ENCODE data around the gene HAPLN3. TPM values are rescaled to one million over a fixed set of nuclear protein-coding genes. Genes with fewer than 3 reads are reported as not detected.

Gene HAPLN3
- total and polyA plus RNA-seq, 11 donors, result 1.2 to 32.9 (median 3.3) TPM

- 80 to 82% (median 80%) methylated on average over 8 to 20 of the region's 20 CpGs; no CpG with 5 or more reads in 1 of the 4 donors for WGBS, 4 donors
- TF ChIP-seq POLR2A (IDR thresholded peaks at IDR 0.05), result no peak
- TF ChIP-seq, protein P1, sequence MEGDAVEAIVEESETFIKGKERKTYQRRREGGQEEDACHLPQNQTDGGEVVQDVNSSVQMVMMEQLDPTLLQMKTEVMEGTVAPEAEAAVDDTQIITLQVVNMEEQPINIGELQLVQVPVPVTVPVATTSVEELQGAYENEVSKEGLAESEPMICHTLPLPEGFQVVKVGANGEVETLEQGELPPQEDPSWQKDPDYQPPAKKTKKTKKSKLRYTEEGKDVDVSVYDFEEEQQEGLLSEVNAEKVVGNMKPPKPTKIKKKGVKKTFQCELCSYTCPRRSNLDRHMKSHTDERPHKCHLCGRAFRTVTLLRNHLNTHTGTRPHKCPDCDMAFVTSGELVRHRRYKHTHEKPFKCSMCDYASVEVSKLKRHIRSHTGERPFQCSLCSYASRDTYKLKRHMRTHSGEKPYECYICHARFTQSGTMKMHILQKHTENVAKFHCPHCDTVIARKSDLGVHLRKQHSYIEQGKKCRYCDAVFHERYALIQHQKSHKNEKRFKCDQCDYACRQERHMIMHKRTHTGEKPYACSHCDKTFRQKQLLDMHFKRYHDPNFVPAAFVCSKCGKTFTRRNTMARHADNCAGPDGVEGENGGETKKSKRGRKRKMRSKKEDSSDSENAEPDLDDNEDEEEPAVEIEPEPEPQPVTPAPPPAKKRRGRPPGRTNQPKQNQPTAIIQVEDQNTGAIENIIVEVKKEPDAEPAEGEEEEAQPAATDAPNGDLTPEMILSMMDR (IDR thresholded peaks at IDR 0.05), result no peak
- no peak overlapping the region for H3K27ac ChIP-seq
- no peaks in the 10 kb centered on the region for H3K9me3 ChIP-seq
- intact Hi-C loops (cut with DNase I), result no loop called here
- DNase-seq (no peak), ATAC-seq (no peak)
- no peaks in the 10 kb centered on the region for H3K4me1 ChIP-seq
- no peaks in the 10 kb centered on the region for H3K36me3 ChIP-seq
- H3K27me3 ChIP-seq, result peaks cover 0 to 5% (median 3%) of the 10 kb centered on the region in 9 donors
- no peak overlapping the region for H3K4me3 ChIP-seq
These were observed 48.2 kb downstream of the HAPLN3 start for GRCh38 chr15:88847144-88847543.

GRCh38 chr15:88845616-88846015 is 49.7 kb downstream of the HAPLN3 start:
- intact Hi-C loops (cut with DNase I), result no loop called here
- no peaks in the 10 kb centered on the region for H3K4me1 ChIP-seq
- H3K36me3 ChIP-seq, result no peaks in the 10 kb centered on the region
- DNase-seq (no peak), ATAC-seq (no peak)
- H3K27me3 ChIP-seq, result peaks cover 0 to 4% (median 0%) of the 10 kb centered on the region in 9 donors
- H3K4me3 ChIP-seq, result no peak overlapping the region
- H3K9me3 ChIP-seq, result no peaks in the 10 kb centered on the region
- no peak for TF ChIP-seq POLR2A (IDR thresholded peaks at IDR 0.05)
- TF ChIP-seq, protein P1 (IDR thresholded peaks at IDR 0.05), result no peak
- 87 to 97% (median 91%) methylated on average over 7 to 15 of the region's 15 CpGs for WGBS, 4 donors
- no peak overlapping the region for H3K27ac ChIP-seq

DNA sequence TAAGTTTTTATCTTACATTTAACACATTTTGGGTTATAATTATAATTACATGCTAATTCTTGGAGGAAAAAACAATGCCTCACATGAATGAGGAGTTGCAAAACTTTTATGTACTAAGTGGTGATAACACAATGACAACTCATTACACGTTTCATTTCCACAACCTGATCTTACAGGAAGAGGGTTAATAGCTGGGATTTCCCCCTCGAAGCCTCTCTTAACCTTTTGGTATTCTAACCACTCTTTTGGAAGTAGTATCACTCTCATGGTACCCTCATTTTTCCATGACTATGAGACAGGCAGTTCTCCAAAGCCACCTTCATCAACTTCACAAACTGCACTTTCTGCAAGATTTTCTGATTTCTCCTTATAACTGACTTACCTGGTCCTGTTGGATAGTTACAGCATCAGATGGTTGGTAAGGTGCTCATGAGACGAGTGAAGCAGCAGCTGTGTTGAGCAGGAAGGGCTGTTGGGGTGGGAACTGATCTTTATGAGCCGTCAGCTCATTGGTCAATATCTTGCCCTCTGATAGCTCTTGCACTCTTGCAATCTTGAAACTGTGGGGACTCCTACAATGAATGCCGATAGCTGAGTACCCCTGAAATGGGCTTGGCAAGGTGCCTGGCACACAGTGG is 50.5 kb downstream of the HAPLN3 start:
- no peak for DNase-seq
- H3K9me3 ChIP-seq, result no peaks in the 10 kb centered on the region
- intact Hi-C loops (cut with DNase I), result no loop called here
- peaks cover 0 to 4% (median 0%) of the 10 kb centered on the region in 9 donors for H3K27me3 ChIP-seq
- TF ChIP-seq, protein P1 (IDR thresholded peaks at IDR 0.05), result no peak
- TF ChIP-seq POLR2A (IDR thresholded peaks at IDR 0.05), result no peak
- no peak overlapping the region for H3K4me3 ChIP-seq
- no peak overlapping the region for H3K27ac ChIP-seq
- no peak for ATAC-seq
- 47 to 56% (median 49%) methylated on average over 4 to 5 of the region's 5 CpGs for WGBS, 4 donors
- H3K4me1 ChIP-seq, result no peaks in the 10 kb centered on the region
- H3K36me3 ChIP-seq, result no peaks in the 10 kb centered on the region

DNA sequence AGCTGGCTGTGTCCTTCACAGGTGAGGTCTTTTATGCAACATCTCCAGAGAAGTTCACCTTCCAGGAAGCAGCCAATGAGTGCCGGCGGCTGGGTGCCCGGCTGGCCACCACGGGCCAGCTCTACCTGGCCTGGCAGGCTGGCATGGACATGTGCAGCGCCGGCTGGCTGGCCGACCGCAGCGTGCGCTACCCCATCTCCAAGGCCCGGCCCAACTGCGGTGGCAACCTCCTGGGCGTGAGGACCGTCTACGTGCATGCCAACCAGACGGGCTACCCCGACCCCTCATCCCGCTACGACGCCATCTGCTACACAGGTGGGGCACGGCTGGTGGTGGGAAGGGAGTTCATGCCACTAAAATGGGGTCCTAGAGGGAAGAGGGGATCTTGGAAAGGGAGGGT is 52.0 kb downstream of the HAPLN3 start:
- H3K36me3 ChIP-seq, result no peaks in the 10 kb centered on the region
- TF ChIP-seq, protein P1 (IDR thresholded peaks at IDR 0.05), result no peak
- TF ChIP-seq POLR2A (IDR thresholded peaks at IDR 0.05), result no peak
- H3K27ac ChIP-seq, result no peak overlapping the region
- no peak overlapping the region for H3K4me3 ChIP-seq
- H3K27me3 ChIP-seq, result peaks cover 0 to 8% (median 0%) of the 10 kb centered on the region in 9 donors
- ATAC-seq (no peak), DNase-seq (no peak)
- no peaks in the 10 kb centered on the region for H3K4me1 ChIP-seq
- 90 to 96% (median 91%) methylated on average over 5 to 21 of the region's 21 CpGs for WGBS, 4 donors
- H3K9me3 ChIP-seq, result no peaks in the 10 kb centered on the region
- intact Hi-C loops (cut with DNase I), result no loop called here
